GM12891 (cell line): ENCODE measurements around the gene ARHGAP20.

ENCODE experiments used
- PAX5 ChIP-seq: IDR thresholded peaks from 2 replicates; pipeline ENCODE4 v1.6.1; 2011; ENCODE audit warnings: low read length, moderate library complexity, mild to moderate bottlenecking; ENCODE audit not compliant: insufficient read depth, severe bottlenecking
- POLR2A ChIP-seq: IDR thresholded peaks from 2 replicates; pipeline ENCODE4 v1.6.1; 2011; ENCODE audit warnings: low read depth, low read length, control low read depth
- POLR2AphosphoS5 ChIP-seq: IDR thresholded peaks from 2 replicates; pipeline ENCODE4 v1.6.1; 2011; ENCODE audit warnings: low read depth, low read length, control low read depth
- POU2F2 ChIP-seq: IDR thresholded peaks from 2 replicates; pipeline ENCODE4 v1.6.1; 2011; ENCODE audit warnings: low read depth, mild to moderate bottlenecking, control low read depth, low read length, moderate library complexity
- SPI1 ChIP-seq: IDR thresholded peaks from 2 replicates; pipeline ENCODE4 v1.6.1; 2011; ENCODE audit warnings: low read depth, low read length, control low read depth
- TAF1 ChIP-seq: IDR thresholded peaks from 2 replicates; pipeline ENCODE4 v1.6.1; 2011; ENCODE audit warnings: low read depth, low read length, control low read depth

GRCh38 chr11:110711448-110711775 lies 825 bp downstream of the ARHGAP20 start:
- TF ChIP-seq POLR2A (no peak), SPI1 (no peak), POLR2AphosphoS5 (no peak), TAF1 (no peak), POU2F2 (no peak), PAX5 (no peak)
